Thoracic aorta (tissue), 2 donors: Measurements from ENCODE around the gene GAK. TPM values are rescaled to one million over a fixed set of nuclear protein-coding genes. Genes with fewer than 3 reads are reported as not detected.

Experiments
- ATAC-seq: fragments of 150-250 bp; one replicate; pipeline ENCODE4 v1.8.0; 2017; ENCODE audit warnings: low read depth; ENCODE audit not compliant: insufficient number of reproducible peaks, low FRiP score
- DNase-seq: peaks from one replicate; pipeline ENCODE4 v3.0.0-alpha.2; 2020; ENCODE audit warnings: low spot score
- H3K27ac ChIP-seq, 2 donors: fragments of 200-600 bp; sonication (generic); 1 replicate in 1 of 2; 2 replicates in 1 of 2; pipeline ENCODE4 v1.5.1; 2016; ENCODE audit warnings: mild to moderate bottlenecking in 2 of 2, moderate library complexity in 2 of 2
- H3K27me3 ChIP-seq: fragments of 200-600 bp; sonication (generic); replicated peaks from 2 replicates; pipeline ENCODE4 v1.6.0; 2016; ENCODE audit warnings: mild to moderate bottlenecking; ENCODE audit not compliant: insufficient read depth
- H3K36me3 ChIP-seq: fragments of 200-600 bp; sonication (generic); one replicate; pipeline ENCODE4 v1.5.1; 2016
- H3K4me1 ChIP-seq, 2 donors: fragments of 200-600 bp; sonication (generic); 1 replicate in 1 of 2; 2 replicates in 1 of 2; pipeline versions ENCODE4 v1.5.1 to v1.6.0; 2016; ENCODE audit warnings: low read depth in 2 of 2, mild to moderate bottlenecking in 1 of 2; ENCODE audit not compliant: control insufficient read depth in 1 of 2
- H3K4me3 ChIP-seq: fragments of 200-600 bp; sonication (generic); 2 replicates; pipeline ENCODE4 v1.5.1; 2016; ENCODE audit warnings: mild to moderate bottlenecking
- H3K9me3 ChIP-seq: fragments of 200-600 bp; sonication (generic); 2 replicates; pipeline ENCODE4 v1.5.1; 2016
- CTCF ChIP-seq: fragments of 200-600 bp; sonication (generic); IDR thresholded peaks from one replicate; pipeline ENCODE4 v1.5.1; 2019; ENCODE audit warnings: antibody characterized with exemption
- total RNA-seq, 2 donors: library from RNA; depleted of rRNA; stranded (reverse); fragments of >200 nt; gene quantifications; one replicate each; pipeline versions ENCODE4 v1.1.0 to v1.2.3, GENCODE V29; 2016

GAK gene
- total RNA-seq, 2 donors from 2014 or later: 111 to 170 TPM

GRCh38 chr4:962231-963208 is 30.4 kb upstream of the GAK start:
- DNase-seq: no peak
- Histone ChIP-seq H3K4me3 (no peak overlapping the region), H3K9me3 (no peaks in the 10 kb centered on the region), H3K4me1 (no peaks in the 10 kb centered on the region), H3K36me3 (peaks cover 21% of the 10 kb centered on the region), H3K27ac (no peak overlapping the region), H3K27me3 (no peaks in the 10 kb centered on the region)
- no peak for TF ChIP-seq CTCF
- no peak for ATAC-seq

DNA sequence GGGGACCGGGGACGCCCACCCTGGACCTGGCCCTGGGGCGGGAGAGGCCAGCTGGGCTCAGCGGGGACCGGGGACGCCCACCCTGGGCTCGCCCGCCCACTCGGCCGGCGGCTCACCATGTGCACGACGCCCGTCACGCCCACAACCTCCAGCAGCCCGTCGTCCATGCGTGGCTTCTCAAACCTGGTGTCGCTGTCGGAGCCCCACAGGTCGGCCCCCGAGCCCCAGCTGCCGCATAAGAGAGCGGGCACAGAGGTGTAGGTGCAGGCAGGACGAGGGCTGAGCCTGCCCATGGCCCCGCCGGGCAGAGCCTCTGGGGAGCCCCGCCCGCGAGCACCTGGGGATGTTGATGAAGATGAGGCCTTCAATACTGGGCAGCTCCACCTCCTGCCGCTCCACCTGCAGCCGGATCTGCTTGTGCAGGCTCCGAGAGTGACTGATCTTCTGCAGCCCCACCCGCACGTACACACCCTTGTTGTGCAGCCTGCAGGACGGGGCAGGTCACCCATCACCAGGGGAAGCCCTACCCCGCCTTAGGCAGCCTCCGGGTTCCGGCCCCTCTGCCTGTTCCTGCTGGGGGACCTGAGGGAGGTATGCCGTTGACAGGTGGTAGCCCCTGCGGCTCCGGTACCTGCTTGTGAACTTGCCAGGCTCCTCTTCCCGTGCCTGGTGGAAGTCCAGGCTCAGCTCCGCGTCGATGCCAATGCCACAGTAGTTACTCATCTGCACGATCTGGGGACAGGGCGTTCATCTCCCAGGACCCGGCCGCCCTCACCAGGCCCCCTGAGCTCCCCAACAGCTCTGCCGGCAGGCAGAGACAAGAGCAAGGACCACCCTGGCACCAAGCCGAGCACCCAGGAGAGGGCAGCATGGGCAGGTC is 29.5 kb upstream of the GAK start:
- Histone ChIP-seq H3K9me3 (no peaks in the 10 kb centered on the region), H3K27me3 (no peaks in the 10 kb centered on the region), H3K4me3 (no peak overlapping the region), H3K27ac (no peak overlapping the region), H3K36me3 (peaks cover 21% of the 10 kb centered on the region), H3K4me1 (no peaks in the 10 kb centered on the region)
- no peak for TF ChIP-seq CTCF
- ATAC-seq: no peak
- no peak for DNase-seq

GRCh38 chr4:960636-961350 is 28.7 kb upstream of the GAK start:
- Histone ChIP-seq H3K36me3 (peaks cover 17% of the 10 kb centered on the region), H3K27ac (no peak overlapping the region), H3K4me1 (no peaks in the 10 kb centered on the region), H3K9me3 (no peaks in the 10 kb centered on the region), H3K27me3 (no peaks in the 10 kb centered on the region), H3K4me3 (no peak overlapping the region)
- no peak for TF ChIP-seq CTCF
- DNase-seq (no peak), ATAC-seq (no peak)

DNA sequence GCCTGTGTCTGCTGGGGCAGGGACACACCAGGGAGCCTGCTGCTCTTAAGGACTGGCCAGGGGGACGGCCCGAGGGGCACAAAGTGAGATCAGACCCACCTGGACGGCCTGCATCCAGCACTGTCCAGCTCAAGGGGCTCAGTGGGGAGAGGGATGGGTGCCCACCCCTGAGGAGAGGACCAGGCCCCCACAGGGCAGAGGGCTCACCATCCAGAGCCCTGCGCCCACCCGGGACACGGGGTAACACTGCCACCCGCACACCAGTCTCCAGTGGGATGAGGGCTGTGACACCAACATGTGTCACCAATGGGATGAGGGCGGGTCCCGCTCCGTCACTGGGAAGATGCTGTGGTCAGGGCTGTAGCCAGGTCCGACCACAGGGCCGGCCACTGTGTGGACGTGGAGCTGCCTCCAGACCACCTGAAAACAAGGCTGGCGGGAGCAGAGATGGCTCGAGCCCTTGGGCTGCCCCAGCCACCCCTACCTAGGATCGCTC is 28.1 kb upstream of the GAK start:
- Histone ChIP-seq H3K9me3 (no peaks in the 10 kb centered on the region), H3K4me1 (no peaks in the 10 kb centered on the region), H3K27ac (no peak overlapping the region), H3K4me3 (no peak overlapping the region), H3K36me3 (peaks cover 15% of the 10 kb centered on the region), H3K27me3 (no peaks in the 10 kb centered on the region)
- DNase-seq (no peak), ATAC-seq (no peak)
- no peak for TF ChIP-seq CTCF
